ENCODE data around the gene CEACAM4. TPM values are rescaled to one million over a fixed set of nuclear protein-coding genes. Genes with fewer than 3 reads are reported as not detected.
A peak's percentile ranks its signal among the peaks of the same experiment; 100 is the strongest.

The CEACAM4 gene
- total and polyA plus RNA-seq, 2 donors from 2014 or later = 4.7 TPM; not detected in 1

GRCh38 chr19:41577833-41578232 lies 49.0 kb downstream of the CEACAM4 start:
- Histone ChIP-seq H3K9me3 (ENCODE audit: control insufficient read depth in 2 of 3, insufficient read depth in 1 of 3, low read length in 3 of 3) (peaks cover 0 to 6% (median 0%) of the 10 kb centered on the region in 3 donors), H3K27me3 (ENCODE audit: control insufficient read depth, insufficient read depth, low read length) (no peaks in the 10 kb centered on the region), H3K4me1 (ENCODE audit: control insufficient read depth in 2 of 3, insufficient read depth in 2 of 3, low read depth in 1 of 3, low read length in 3 of 3) (no peaks in the 10 kb centered on the region), H3K27ac (ENCODE audit: low read depth in 2 of 2, low read length in 2 of 2) (no peak overlapping the region), H3K9ac (ENCODE audit: low read length in 3 of 3) (no peak overlapping the region), H3K4me3 (ENCODE audit: low read length in 3 of 3) (no peak overlapping the region), H3K36me3 (ENCODE audit: control insufficient read depth in 2 of 3, insufficient read depth in 3 of 3, low read length in 3 of 3) (no peaks in the 10 kb centered on the region)
- TF ChIP-seq CTCF (IDR thresholded peaks at IDR 0.05; ENCODE audit: borderline replicate concordance, extremely low read depth, insufficient read depth) = no peak
- intact Hi-C loops (cut with DNase I) = loop anchor here (10.0 kb wide), 1 partner anchor 133 kb away; the partner anchor contains the start of gene ERICH4
- FAIRE-seq (no peak), DNase-seq (no peak)

GRCh38 chr19:41577144-41577830 lies 49.6 kb downstream of the CEACAM4 start:
- Histone ChIP-seq H3K4me3 (ENCODE audit: low read length in 3 of 3) (no peak overlapping the region), H3K9me3 (ENCODE audit: control insufficient read depth in 2 of 3, insufficient read depth in 1 of 3, low read length in 3 of 3) (peaks cover 0 to 3% (median 0%) of the 10 kb centered on the region in 3 donors), H3K27me3 (ENCODE audit: control insufficient read depth, insufficient read depth, low read length) (no peaks in the 10 kb centered on the region), H3K36me3 (ENCODE audit: control insufficient read depth in 2 of 3, insufficient read depth in 3 of 3, low read length in 3 of 3) (no peaks in the 10 kb centered on the region), H3K9ac (ENCODE audit: low read length in 3 of 3) (no peak overlapping the region), H3K4me1 (ENCODE audit: control insufficient read depth in 2 of 3, insufficient read depth in 2 of 3, low read depth in 1 of 3, low read length in 3 of 3) (no peaks in the 10 kb centered on the region), H3K27ac (ENCODE audit: low read depth in 2 of 2, low read length in 2 of 2) (no peak overlapping the region)
- DNase-seq (no peak), FAIRE-seq (no peak)
- no peak for TF ChIP-seq CTCF (IDR thresholded peaks at IDR 0.05; ENCODE audit: borderline replicate concordance, extremely low read depth, insufficient read depth)
- intact Hi-C loops (cut with DNase I) = loop anchor here (10.0 kb wide), 1 partner anchor 132 kb away; the partner anchor contains the start of gene ERICH4

GRCh38 chr19:41575998-41576397 lies 50.9 kb downstream of the CEACAM4 start, which contains the start of gene CEACAM21:
Gene CEACAM21 (plus strand): TSS chr19:41576166. CDS start chr19:41576275, 109 bp downstream.
- peak within 1 kb of the TSS in 1 of 2 donors; percentile 33 for H3K27ac ChIP-seq (ENCODE audit: low read depth in 2 of 2, low read length in 2 of 2)
- DNase-seq (peak in 1 of 5 donors; percentile 28), FAIRE-seq (no peak)
- TF ChIP-seq CTCF (IDR thresholded peaks at IDR 0.05; ENCODE audit: borderline replicate concordance, extremely low read depth, insufficient read depth) = no peak
- H3K9ac ChIP-seq (ENCODE audit: low read length in 3 of 3) = no peak within 1 kb of the TSS
- no peak within 1 kb of the TSS for H3K4me3 ChIP-seq (ENCODE audit: low read length in 3 of 3)
- H3K4me1 ChIP-seq (ENCODE audit: control insufficient read depth in 2 of 3, insufficient read depth in 2 of 3, low read depth in 1 of 3, low read length in 3 of 3) = no peaks in the 10 kb centered on the region
- no peaks in the 10 kb centered on the region for H3K36me3 ChIP-seq (ENCODE audit: control insufficient read depth in 2 of 3, insufficient read depth in 3 of 3, low read length in 3 of 3)
- H3K27me3 ChIP-seq (ENCODE audit: control insufficient read depth, insufficient read depth, low read length) = no peaks in the 10 kb centered on the region
- H3K9me3 ChIP-seq (ENCODE audit: control insufficient read depth in 2 of 3, insufficient read depth in 1 of 3, low read length in 3 of 3) = peaks cover 0 to 3% (median 0%) of the 10 kb centered on the region in 3 donors
- intact Hi-C loops (cut with DNase I) = loop anchor here (10.0 kb wide), 1 partner anchor 131 kb away; the partner anchor contains the start of gene ERICH4

Measured in kidney (tissue), 14 donors.